K562 (cell line): ENCODE measurements around the gene ZNF581. TPM values are rescaled to one million over a fixed set of nuclear protein-coding genes. Genes with fewer than 3 reads are reported as not detected.

Experiments
- ELF2 ChIP-seq: fragments of 250-450 bp; sonication (Bioruptor Pico); IDR thresholded peaks from 2 replicates; pipeline ENCODE4 v1.5.0; 2021; ENCODE audit warnings: mild to moderate bottlenecking
- ETV6 ChIP-seq, 3 experiments: fragments of 150-350 bp in 1 of 3; sonication (generic) in 1 of 3; formaldehyde crosslinking in 1 of 3; IDR thresholded peaks; 2 replicates each; pipeline versions ENCODE4 v1.6.1 to v1.8.0; 2014 to 2022; ENCODE audit warnings: borderline replicate concordance in 2 of 3, low read depth in 2 of 3, antibody characterized with exemption in 1 of 3, low read length in 1 of 3, mild to moderate bottlenecking in 1 of 3, missing genetic modification reagents in 1 of 3
- GABPA ChIP-seq: fragments of 200-800 bp; sonication (Bioruptor generic); conservative IDR thresholded peaks from 2 replicates; pipeline ENCODE4 v1.6.1; 2016; ENCODE audit warnings: low read depth, missing genetic modification characterization, missing compliant biosample characterization
- HIVEP1 ChIP-seq: fragments of 250-450 bp; sonication (Bioruptor Pico); IDR thresholded peaks from 2 replicates; pipeline ENCODE4 v1.4.0; 2020; ENCODE audit warnings: mild to moderate bottlenecking
- NCOR1 ChIP-seq: fragments of 450-650 bp; IDR thresholded peaks from 2 replicates; pipeline ENCODE4 v1.6.1; 2016; ENCODE audit warnings: mild to moderate bottlenecking, moderate library complexity
- POLR2G ChIP-seq: fragments of 200-400 bp; formaldehyde crosslinking; IDR thresholded peaks from 2 replicates; pipeline ENCODE4 v1.6.1; 2017; ENCODE audit warnings: low read depth, mild to moderate bottlenecking, antibody characterized with exemption, low read length, moderate library complexity
- RFX5 ChIP-seq: IDR thresholded peaks from 2 replicates; pipeline ENCODE4 v1.6.1; 2011; ENCODE audit warnings: low read depth, mild to moderate bottlenecking, improper control_type of control experiment, low read length
- SMAD1 ChIP-seq: fragments of 150-350 bp; IDR thresholded peaks from 2 replicates; pipeline ENCODE4 v1.6.1; 2014; ENCODE audit warnings: low read length, low read depth; ENCODE audit not compliant: partially characterized antibody
- ZFP1 ChIP-seq: fragments of 450-650 bp; formaldehyde crosslinking; IDR thresholded peaks from 2 replicates; pipeline ENCODE4 v1.4.0; 2020; ENCODE audit warnings: mild to moderate bottlenecking, mixed read lengths
- ZFP36 ChIP-seq: fragments of 150-350 bp; IDR thresholded peaks from 2 replicates; pipeline ENCODE4 v1.6.1; 2018; ENCODE audit warnings: low read length, low read depth; ENCODE audit not compliant: partially characterized antibody
- ZNF407 ChIP-seq: fragments of 450-650 bp; IDR thresholded peaks from 2 replicates; pipeline ENCODE4 v1.6.1; 2016; ENCODE audit warnings: low read depth
- ZNF639 ChIP-seq, 2 experiments: fragments of 200-800 bp in 1 of 2; sonication (Bioruptor generic) in 1 of 2; sonication (generic) in 1 of 2; formaldehyde crosslinking in 1 of 2; IDR thresholded peaks in 1 of 2; conservative IDR thresholded peaks in 1 of 2; 2 replicates each; pipeline versions ENCODE4 v1.5.0 to v1.6.1; 2016 to 2020; ENCODE audit warnings: missing compliant biosample characterization in 1 of 2, missing genetic modification characterization in 1 of 2, missing genetic modification reagents in 1 of 2
- polyA plus RNA-seq, 8 experiments: library from polyadenylated mRNA; depleted of rRNA in 4 of 8; stranded (reverse) in 5 of 8; unstranded in 3 of 8; fragments of >200 nt; fragmentation: Nextera tagmentation in 2 of 8; fragmentation: Illumina TruSeq in 1 of 8; extraction: Ambion mirVana in 2 of 8; extraction: Trizol in 1 of 8; gene quantifications; 2 replicates each; pipeline versions ENCODE4 v1.2.1 to v1.2.3, GENCODE V29; 2011 to 2014; ENCODE audit warnings: inconsistent platforms in 1 of 8, missing spikeins in 1 of 8
- total RNA-seq, 7 experiments: library from RNA; depleted of rRNA in 6 of 7; stranded (reverse); fragments of >200 nt in 6 of 7; fragmentation: Illumina TruSeq in 2 of 7; extraction: Trizol in 2 of 7; gene quantifications; 2 replicates each; pipeline versions ENCODE4 v1.2.1 to v1.2.3, GENCODE V29; 2011 to 2021; ENCODE audit warnings: low replicate concordance in 1 of 7
- TF ChIP-seq, protein P1 (sequence below): fragments of 250-450 bp; sonication (Bioruptor Pico); IDR thresholded peaks from 2 replicates; pipeline ENCODE4 v1.8.0; 2022; ENCODE audit warnings: moderate library complexity, mild to moderate bottlenecking, inconsistent platforms
- TF ChIP-seq, protein P2 (sequence below): fragments of 450-650 bp; IDR thresholded peaks from 2 replicates; pipeline ENCODE4 v1.6.1; 2016; ENCODE audit warnings: antibody characterized with exemption

ZNF581 gene
- total and polyA plus RNA-seq, 9 of the 15 experiments (the other 6 are each of a cell fraction or from before 2014, with no cell fraction given), result 2.4 to 39.4 (median 15.4) TPM

DNA sequence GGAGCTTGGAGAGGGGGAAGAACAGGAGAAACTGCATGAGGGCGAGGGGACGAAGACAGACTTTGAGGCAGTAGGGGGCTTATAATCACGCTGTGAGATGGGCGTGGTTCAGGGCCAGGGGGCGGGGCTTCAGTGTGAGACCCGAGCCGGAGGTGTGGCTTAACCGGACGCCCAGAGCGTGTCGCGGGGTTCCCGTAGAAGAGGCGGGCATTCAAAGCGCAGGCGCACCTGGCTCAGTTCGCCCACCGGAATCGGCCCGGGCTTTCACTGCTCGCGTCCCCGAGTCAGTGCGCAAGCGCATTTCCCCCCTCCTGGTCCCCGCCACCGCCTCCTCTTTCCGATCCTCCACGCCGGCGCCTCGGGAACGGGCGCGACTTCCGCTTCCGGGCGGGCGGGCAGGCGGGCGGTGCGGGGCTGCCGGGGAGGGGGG, 38.2 kb upstream of the ZNF581 start (continued):
- TF ChIP-seq ZNF639 (CRISPR knock-in tag; conservative IDR thresholded peaks at IDR 0.05 in 1 of 2, IDR thresholded peaks at IDR 0.05 in 1 of 2) (peak in 1 of 2 experiments; percentile 96; a peak in 2 of 4 replicates), NCOR1 (no peak), GABPA (peak; percentile 98), POLR2G (peak; percentile 77), ELF2 (CRISPR knock-in tag) (peak; percentile 62; the same call in 1 of the 2 replicates), ZFP1 (CRISPR knock-in tag) (no peak), ETV6 (IDR thresholded peaks at IDR 0.05; ENCODE audit: borderline replicate concordance in 1 of 2, low read depth in 2 of 2, low read length in 1 of 2) (0 out of 4 replicates have a peak, but pooled peaks of 1 of the 2 experiments have one; percentile 24), ETV6 (CRISPR knock-in tag; IDR thresholded peaks at IDR 0.05; ENCODE audit: borderline replicate concordance) (no peak), RFX5 (no peak), SMAD1 (no peak), ZFP36 (no peak), HIVEP1 (CRISPR knock-in tag) (no peak), ZNF407 (peak; percentile 86)
- TF ChIP-seq, protein P1, sequence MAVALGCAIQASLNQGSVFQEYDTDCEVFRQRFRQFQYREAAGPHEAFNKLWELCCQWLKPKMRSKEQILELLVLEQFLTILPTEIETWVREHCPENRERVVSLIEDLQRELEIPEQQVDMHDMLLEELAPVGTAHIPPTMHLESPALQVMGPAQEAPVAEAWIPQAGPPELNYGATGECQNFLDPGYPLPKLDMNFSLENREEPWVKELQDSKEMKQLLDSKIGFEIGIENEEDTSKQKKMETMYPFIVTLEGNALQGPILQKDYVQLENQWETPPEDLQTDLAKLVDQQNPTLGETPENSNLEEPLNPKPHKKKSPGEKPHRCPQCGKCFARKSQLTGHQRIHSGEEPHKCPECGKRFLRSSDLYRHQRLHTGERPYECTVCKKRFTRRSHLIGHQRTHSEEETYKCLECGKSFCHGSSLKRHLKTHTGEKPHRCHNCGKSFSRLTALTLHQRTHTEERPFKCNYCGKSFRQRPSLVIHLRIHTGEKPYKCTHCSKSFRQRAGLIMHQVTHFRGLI, result no peak
- TF ChIP-seq, protein P2, sequence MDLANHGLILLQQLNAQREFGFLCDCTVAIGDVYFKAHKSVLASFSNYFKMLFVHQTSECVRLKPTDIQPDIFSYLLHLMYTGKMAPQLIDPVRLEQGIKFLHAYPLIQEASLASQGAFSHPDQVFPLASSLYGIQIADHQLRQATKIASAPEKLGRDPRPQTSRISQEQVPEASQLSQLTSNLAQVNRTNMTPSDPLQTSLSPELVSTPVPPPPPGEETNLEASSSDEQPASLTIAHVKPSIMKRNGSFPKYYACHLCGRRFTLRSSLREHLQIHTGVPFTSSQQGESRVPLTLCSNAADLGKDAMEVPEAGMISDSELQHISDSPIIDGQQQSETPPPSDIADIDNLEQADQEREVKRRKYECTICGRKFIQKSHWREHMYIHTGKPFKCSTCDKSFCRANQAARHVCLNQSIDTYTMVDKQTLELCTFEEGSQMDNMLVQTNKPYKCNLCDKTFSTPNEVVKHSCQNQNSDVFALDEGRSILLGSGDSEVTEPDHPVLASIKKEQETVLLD, result peak; percentile 92
- TF ChIP-seq, all 486 proteins: peak for 42
